ACC112 (cell line): ENCODE data around the gene DNAH5.

Experiments
- H2AFZ ChIP-seq: fragments of 200-600 bp; sonication (generic); one replicate; pipeline ENCODE4 v1.6.0; 2017; ENCODE audit warnings: antibody characterized with exemption, low read length; ENCODE audit not compliant: unreplicated experiment
- H3K27ac ChIP-seq: fragments of 200-600 bp; sonication (generic); 2 replicates; pipeline ENCODE4 v1.5.1; 2014; ENCODE audit warnings: low read depth, mild to moderate bottlenecking, antibody characterized with exemption, low read length, moderate library complexity
- H3K27me3 ChIP-seq: fragments of 200-600 bp; sonication (generic); 2 replicates; pipeline ENCODE4 v1.6.1; 2014; ENCODE audit warnings: mild to moderate bottlenecking, antibody characterized with exemption, low read length, moderate library complexity, mixed read lengths; ENCODE audit not compliant: insufficient read depth
- H3K36me3 ChIP-seq: fragments of 200-600 bp; sonication (generic); 2 replicates; pipeline ENCODE4 v1.6.1; 2016; ENCODE audit warnings: mild to moderate bottlenecking, antibody characterized with exemption, low read length, moderate library complexity, mixed read lengths; ENCODE audit not compliant: insufficient read depth
- H3K4me1 ChIP-seq: fragments of 200-600 bp; sonication (generic); one replicate; pipeline ENCODE4 v1.6.1; 2016; ENCODE audit warnings: low read length, mixed read lengths; ENCODE audit not compliant: insufficient read depth, unreplicated experiment, control insufficient read depth
- H3K4me3 ChIP-seq: fragments of 200-600 bp; sonication (generic); 2 replicates; pipeline ENCODE4 v1.5.1; 2014; ENCODE audit warnings: mild to moderate bottlenecking, low read depth, low read length
- H3K79me2 ChIP-seq: fragments of 200-600 bp; sonication (generic); one replicate; pipeline ENCODE4 v1.6.0; 2016; ENCODE audit warnings: low read length; ENCODE audit not compliant: control insufficient read depth, unreplicated experiment, insufficient read depth

The DNAH5 gene

GRCh38 chr5:13976867-13977830 is 32.7 kb upstream of the DNAH5 start:
- Histone ChIP-seq H3K36me3 (no peaks in the 10 kb centered on the region), H2AFZ (no peak overlapping the region), H3K4me1 (no peaks in the 10 kb centered on the region), H3K79me2 (no peaks in the 10 kb centered on the region), H3K4me3 (no peak overlapping the region), H3K27ac (no peak overlapping the region), H3K27me3 (peaks cover 7% of the 10 kb centered on the region; the same call in 1 of the 2 replicates)

GRCh38 chr5:13976223-13976622 is 31.7 kb upstream of the DNAH5 start:
- Histone ChIP-seq H3K36me3 (no peaks in the 10 kb centered on the region), H3K4me3 (no peak overlapping the region), H2AFZ (no peak overlapping the region), H3K79me2 (no peaks in the 10 kb centered on the region), H3K27me3 (peaks cover 16% of the 10 kb centered on the region), H3K27ac (no peak overlapping the region), H3K4me1 (no peaks in the 10 kb centered on the region)

- H3K79me2 ChIP-seq, result no peaks in the 10 kb centered on the region
- H3K4me1 ChIP-seq, result no peaks in the 10 kb centered on the region
- H3K27ac ChIP-seq, result no peak overlapping the region
- H3K4me3 ChIP-seq, result no peak overlapping the region
- H3K36me3 ChIP-seq, result no peaks in the 10 kb centered on the region
- H3K27me3 ChIP-seq, result peaks cover 26% of the 10 kb centered on the region
- H2AFZ ChIP-seq, result no peak overlapping the region
Observed at GRCh38 chr5:13975246-13975645, 30.8 kb upstream of the DNAH5 start.

DNA sequence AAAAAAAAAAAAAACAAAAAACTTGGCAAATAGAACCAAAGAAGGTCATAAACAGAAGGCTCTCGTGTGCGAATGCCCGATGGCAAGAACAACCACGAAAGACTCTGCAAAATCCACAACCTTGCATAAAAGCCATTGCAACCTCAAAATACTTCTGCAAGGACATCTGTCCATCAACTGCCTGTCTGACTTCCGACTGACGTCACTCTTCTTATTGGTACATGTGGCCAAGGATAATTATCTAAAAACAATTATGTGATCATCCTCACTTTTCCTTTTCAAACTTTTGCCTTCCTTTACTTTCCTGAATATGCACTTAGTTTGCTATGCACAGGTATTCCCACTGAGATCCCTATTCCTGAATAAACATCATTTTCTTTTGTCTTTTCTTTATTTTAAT is 29.2 kb upstream of the DNAH5 start:
- H3K36me3 ChIP-seq, result no peaks in the 10 kb centered on the region
- H3K27ac ChIP-seq, result no peak overlapping the region
- no peaks in the 10 kb centered on the region for H3K4me1 ChIP-seq
- peaks cover 41% of the 10 kb centered on the region for H3K27me3 ChIP-seq
- H3K79me2 ChIP-seq, result no peaks in the 10 kb centered on the region
- no peak overlapping the region for H2AFZ ChIP-seq
- no peak overlapping the region for H3K4me3 ChIP-seq

- Histone ChIP-seq H3K27me3 (peaks cover 51% of the 10 kb centered on the region), H3K36me3 (no peaks in the 10 kb centered on the region), H3K27ac (no peak overlapping the region), H2AFZ (no peak overlapping the region), H3K4me1 (no peaks in the 10 kb centered on the region), H3K4me3 (no peak overlapping the region), H3K79me2 (no peaks in the 10 kb centered on the region)
Observed at GRCh38 chr5:13972029-13972428, 27.5 kb upstream of the DNAH5 start.

- no peak overlapping the region for H3K27ac ChIP-seq
- H2AFZ ChIP-seq, result no peak overlapping the region
- H3K4me1 ChIP-seq, result no peaks in the 10 kb centered on the region
- no peaks in the 10 kb centered on the region for H3K79me2 ChIP-seq
- peaks cover 13% of the 10 kb centered on the region; the same call in 1 of the 2 replicates for H3K27me3 ChIP-seq
- no peak overlapping the region for H3K4me3 ChIP-seq
- no peaks in the 10 kb centered on the region for H3K36me3 ChIP-seq
Observed at GRCh38 chr5:13957032-13957645, 12.7 kb upstream of the DNAH5 start.

- H2AFZ ChIP-seq, result no peak overlapping the region
- no peak overlapping the region for H3K27ac ChIP-seq
- H3K4me3 ChIP-seq, result no peak overlapping the region
- no peaks in the 10 kb centered on the region for H3K4me1 ChIP-seq
- H3K27me3 ChIP-seq, result peaks cover 13% of the 10 kb centered on the region; the same call in 1 of the 2 replicates
- no peaks in the 10 kb centered on the region for H3K36me3 ChIP-seq
- no peaks in the 10 kb centered on the region for H3K79me2 ChIP-seq
Observed at GRCh38 chr5:13956471-13956870, 12.0 kb upstream of the DNAH5 start.

DNA sequence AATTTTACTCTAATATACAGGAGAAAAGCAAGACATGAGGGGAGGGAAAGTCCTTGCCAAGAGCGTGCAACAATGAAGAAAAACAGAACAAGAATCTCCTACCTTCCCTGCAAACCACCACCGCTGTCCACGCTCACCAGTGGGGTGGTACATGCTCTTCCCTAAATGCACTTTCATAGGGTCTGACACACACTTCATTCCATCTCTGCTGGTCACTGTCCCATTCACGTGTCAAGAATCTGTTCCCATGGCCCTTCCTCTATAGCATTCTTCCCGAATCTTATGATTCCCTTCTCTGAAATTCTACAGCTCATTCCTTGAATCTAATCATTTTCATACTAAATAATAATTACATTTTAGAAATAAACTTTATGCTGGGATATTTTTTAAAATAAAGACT is 11.4 kb upstream of the DNAH5 start:
- H3K79me2 ChIP-seq, result no peaks in the 10 kb centered on the region
- peaks cover 13% of the 10 kb centered on the region; the same call in 1 of the 2 replicates for H3K27me3 ChIP-seq
- no peak overlapping the region for H3K4me3 ChIP-seq
- no peaks in the 10 kb centered on the region for H3K4me1 ChIP-seq
- H2AFZ ChIP-seq, result no peak overlapping the region
- no peaks in the 10 kb centered on the region for H3K36me3 ChIP-seq
- H3K27ac ChIP-seq, result no peak overlapping the region

- Histone ChIP-seq H3K79me2 (no peaks in the 10 kb centered on the region), H3K27ac (no peak overlapping the region), H3K4me1 (no peaks in the 10 kb centered on the region), H3K27me3 (peaks cover 11% of the 10 kb centered on the region; the same call in 1 of the 2 replicates), H3K4me3 (no peak overlapping the region), H3K36me3 (no peaks in the 10 kb centered on the region), H2AFZ (no peak overlapping the region)
Observed at GRCh38 chr5:13946111-13946510, 1.6 kb upstream of the DNAH5 start.

- no peaks in the 10 kb centered on the region for H3K4me1 ChIP-seq
- peaks cover 11% of the 10 kb centered on the region; the same call in 1 of the 2 replicates for H3K27me3 ChIP-seq
- no peaks in the 10 kb centered on the region for H3K79me2 ChIP-seq
- no peak overlapping the region for H3K4me3 ChIP-seq
- no peak overlapping the region for H2AFZ ChIP-seq
- no peaks in the 10 kb centered on the region for H3K36me3 ChIP-seq
- no peak overlapping the region for H3K27ac ChIP-seq
Observed at GRCh38 chr5:13945271-13945670, 783 bp upstream of the DNAH5 start.

- Histone ChIP-seq H3K27ac (no peak overlapping the region), H3K4me1 (no peaks in the 10 kb centered on the region), H2AFZ (no peak overlapping the region), H3K27me3 (peaks cover 25% of the 10 kb centered on the region), H3K79me2 (no peaks in the 10 kb centered on the region), H3K4me3 (no peak overlapping the region), H3K36me3 (no peaks in the 10 kb centered on the region)
Observed at GRCh38 chr5:13943676-13944075, 812 bp downstream of the DNAH5 start.
